Colon (tissue), 2 donors: Measurements from ENCODE around the gene NFASC.

Experiments
- FAIRE-seq: peaks from 2 replicates; lab custom pipeline; 2012; peaks lifted over from hg19 to GRCh38; lab: Jason Lieb, UNC
- donor health status: control.
- donor health status: control.

NFASC gene

GRCh38 chr1:205041998-205042910, 171.6 kb downstream of the NFASC start:
- no peak for FAIRE-seq

GRCh38 chr1:205042911-205043806, 172.5 kb downstream of the NFASC start, which contains the start of gene CNTN2:
CNTN2 (plus strand) TSS chr1:205043212; CDS start chr1:205053186, 9,974 bp downstream.
- no peak for FAIRE-seq

GRCh38 chr1:205043866-205044265, 173.2 kb downstream of the NFASC start:
- FAIRE-seq, result no peak

GRCh38 chr1:205044741-205045140, 174.1 kb downstream of the NFASC start:
- no peak for FAIRE-seq

- no peak for FAIRE-seq
Observed at GRCh38 chr1:205045146-205045545, 174.5 kb downstream of the NFASC start.

GRCh38 chr1:205046870-205047269, 176.2 kb downstream of the NFASC start:
- FAIRE-seq, result no peak

- FAIRE-seq, result no peak
Observed at GRCh38 chr1:205047764-205048231, 177.1 kb downstream of the NFASC start.

- FAIRE-seq, result no peak
Observed at GRCh38 chr1:205048382-205048781, 177.7 kb downstream of the NFASC start.

- FAIRE-seq, result no peak
Observed at GRCh38 chr1:205049479-205049878, 178.8 kb downstream of the NFASC start.

- FAIRE-seq, result no peak
Observed at GRCh38 chr1:205052690-205053089, 182.0 kb downstream of the NFASC start.

GRCh38 chr1:205053296-205053695, 182.6 kb downstream of the NFASC start:
- no peak for FAIRE-seq

GRCh38 chr1:205054013-205054412, 183.4 kb downstream of the NFASC start:
- FAIRE-seq, result no peak

GRCh38 chr1:205056188-205056611, 185.5 kb downstream of the NFASC start:
- no peak for FAIRE-seq

- FAIRE-seq, result no peak
Observed at GRCh38 chr1:205056956-205057568, 186.4 kb downstream of the NFASC start.

- no peak for FAIRE-seq
Observed at GRCh38 chr1:205057808-205058575, 187.3 kb downstream of the NFASC start.

GRCh38 chr1:205058853-205059252, 188.2 kb downstream of the NFASC start:
- no peak for FAIRE-seq

- no peak for FAIRE-seq
Observed at GRCh38 chr1:205059660-205060059, 189.0 kb downstream of the NFASC start.

- no peak for FAIRE-seq
Observed at GRCh38 chr1:205060746-205061145, 190.1 kb downstream of the NFASC start.

- no peak for FAIRE-seq
Observed at GRCh38 chr1:205061227-205061626, 190.6 kb downstream of the NFASC start.

- FAIRE-seq, result no peak
Observed at GRCh38 chr1:205061665-205062069, 191.0 kb downstream of the NFASC start.

- FAIRE-seq, result no peak
Observed at GRCh38 chr1:205062319-205062718, 191.7 kb downstream of the NFASC start.
